Mammary epithelial cell (primary cell): ENCODE data around the gene MAPK10.

ENCODE experiments used
- CTCF ChIP-seq, 2 donors: IDR thresholded peaks in 1 of 2; conservative IDR thresholded peaks in 1 of 2; 2 replicates each; pipeline ENCODE4 v1.5.1; 2011 to 2012; ENCODE audit warnings: inconsistent platforms in 2 of 2, low read length in 2 of 2, mild to moderate bottlenecking in 2 of 2, control low read depth in 1 of 2, low read depth in 1 of 2; ENCODE audit not compliant: insufficient read depth in 1 of 2; ENCODE audit errors: extremely low read depth in 1 of 2
- EZH2 ChIP-seq: IDR thresholded peaks from 2 replicates; pipeline ENCODE4 v1.6.1; 2012; ENCODE audit warnings: low read length, inconsistent platforms, borderline replicate concordance

- TF ChIP-seq EZH2 (no peak), CTCF (conservative IDR thresholded peaks at IDR 0.05 in 1 of 2, IDR thresholded peaks at IDR 0.05 in 1 of 2; ENCODE audit: extremely low read depth in 1 of 2, insufficient read depth in 1 of 2, low read depth in 1 of 2, low read length in 2 of 2) (no peak)
Measured at GRCh38 chr4:86315579-86315978, 44.3 kb downstream of the MAPK10 start.
